Panc1 (cell line): ENCODE results near the gene POU2F2.

Experiments
- POLR2AphosphoS5 ChIP-seq: IDR thresholded peaks from 2 replicates; pipeline ENCODE4 v1.6.1; 2012; ENCODE audit warnings: mild to moderate bottlenecking, low read depth, low read length, moderate library complexity
- SIN3A ChIP-seq: IDR thresholded peaks from 2 replicates; pipeline ENCODE4 v1.6.1; 2012; ENCODE audit warnings: low read depth, mild to moderate bottlenecking, low read length, moderate library complexity, borderline replicate concordance; ENCODE audit not compliant: insufficient read depth
- TCF7L2 ChIP-seq: IDR thresholded peaks from 2 replicates; pipeline ENCODE4 v1.6.1; 2011; ENCODE audit warnings: mild to moderate bottlenecking, low read depth, low read length, inconsistent platforms
- TF ChIP-seq, protein P1 (sequence below): fragments of 450-650 bp; IDR thresholded peaks from 2 replicates; pipeline ENCODE4 v1.5.1; 2017; ENCODE audit warnings: mild to moderate bottlenecking
- TF ChIP-seq, protein P2 (sequence below), 2 experiments: IDR thresholded peaks; 2 replicates each; pipeline ENCODE4 v1.6.1; 2011 to 2012; ENCODE audit warnings: low read depth in 2 of 2, control low read depth in 1 of 2, low read length in 1 of 2, mild to moderate bottlenecking in 1 of 2, moderate library complexity in 1 of 2; ENCODE audit not compliant: insufficient read depth in 1 of 2

DNA sequence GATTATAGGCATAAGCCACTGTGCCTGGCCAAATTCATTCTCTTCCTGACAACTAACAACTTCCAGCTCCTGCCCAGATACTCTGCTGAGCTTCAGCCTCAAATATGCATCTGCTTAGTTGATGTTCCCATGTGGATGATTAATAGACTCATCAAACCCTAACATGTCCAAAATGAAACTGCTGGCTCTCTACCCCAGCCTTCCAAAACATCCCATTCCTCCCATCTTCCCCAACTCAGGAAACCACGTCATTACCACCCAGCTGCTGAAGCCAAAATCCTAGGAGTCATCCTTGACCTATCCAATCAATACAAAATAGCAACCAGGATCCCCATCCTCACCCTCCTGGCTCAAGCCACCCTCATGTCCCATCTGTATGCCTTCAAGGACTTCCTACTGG, 20.9 kb downstream of the POU2F2 start:
- TF ChIP-seq, protein P1, sequence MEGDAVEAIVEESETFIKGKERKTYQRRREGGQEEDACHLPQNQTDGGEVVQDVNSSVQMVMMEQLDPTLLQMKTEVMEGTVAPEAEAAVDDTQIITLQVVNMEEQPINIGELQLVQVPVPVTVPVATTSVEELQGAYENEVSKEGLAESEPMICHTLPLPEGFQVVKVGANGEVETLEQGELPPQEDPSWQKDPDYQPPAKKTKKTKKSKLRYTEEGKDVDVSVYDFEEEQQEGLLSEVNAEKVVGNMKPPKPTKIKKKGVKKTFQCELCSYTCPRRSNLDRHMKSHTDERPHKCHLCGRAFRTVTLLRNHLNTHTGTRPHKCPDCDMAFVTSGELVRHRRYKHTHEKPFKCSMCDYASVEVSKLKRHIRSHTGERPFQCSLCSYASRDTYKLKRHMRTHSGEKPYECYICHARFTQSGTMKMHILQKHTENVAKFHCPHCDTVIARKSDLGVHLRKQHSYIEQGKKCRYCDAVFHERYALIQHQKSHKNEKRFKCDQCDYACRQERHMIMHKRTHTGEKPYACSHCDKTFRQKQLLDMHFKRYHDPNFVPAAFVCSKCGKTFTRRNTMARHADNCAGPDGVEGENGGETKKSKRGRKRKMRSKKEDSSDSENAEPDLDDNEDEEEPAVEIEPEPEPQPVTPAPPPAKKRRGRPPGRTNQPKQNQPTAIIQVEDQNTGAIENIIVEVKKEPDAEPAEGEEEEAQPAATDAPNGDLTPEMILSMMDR, result no peak
- TF ChIP-seq POLR2AphosphoS5 (no peak), SIN3A (no peak), TCF7L2 (no peak)
- TF ChIP-seq, protein P2, sequence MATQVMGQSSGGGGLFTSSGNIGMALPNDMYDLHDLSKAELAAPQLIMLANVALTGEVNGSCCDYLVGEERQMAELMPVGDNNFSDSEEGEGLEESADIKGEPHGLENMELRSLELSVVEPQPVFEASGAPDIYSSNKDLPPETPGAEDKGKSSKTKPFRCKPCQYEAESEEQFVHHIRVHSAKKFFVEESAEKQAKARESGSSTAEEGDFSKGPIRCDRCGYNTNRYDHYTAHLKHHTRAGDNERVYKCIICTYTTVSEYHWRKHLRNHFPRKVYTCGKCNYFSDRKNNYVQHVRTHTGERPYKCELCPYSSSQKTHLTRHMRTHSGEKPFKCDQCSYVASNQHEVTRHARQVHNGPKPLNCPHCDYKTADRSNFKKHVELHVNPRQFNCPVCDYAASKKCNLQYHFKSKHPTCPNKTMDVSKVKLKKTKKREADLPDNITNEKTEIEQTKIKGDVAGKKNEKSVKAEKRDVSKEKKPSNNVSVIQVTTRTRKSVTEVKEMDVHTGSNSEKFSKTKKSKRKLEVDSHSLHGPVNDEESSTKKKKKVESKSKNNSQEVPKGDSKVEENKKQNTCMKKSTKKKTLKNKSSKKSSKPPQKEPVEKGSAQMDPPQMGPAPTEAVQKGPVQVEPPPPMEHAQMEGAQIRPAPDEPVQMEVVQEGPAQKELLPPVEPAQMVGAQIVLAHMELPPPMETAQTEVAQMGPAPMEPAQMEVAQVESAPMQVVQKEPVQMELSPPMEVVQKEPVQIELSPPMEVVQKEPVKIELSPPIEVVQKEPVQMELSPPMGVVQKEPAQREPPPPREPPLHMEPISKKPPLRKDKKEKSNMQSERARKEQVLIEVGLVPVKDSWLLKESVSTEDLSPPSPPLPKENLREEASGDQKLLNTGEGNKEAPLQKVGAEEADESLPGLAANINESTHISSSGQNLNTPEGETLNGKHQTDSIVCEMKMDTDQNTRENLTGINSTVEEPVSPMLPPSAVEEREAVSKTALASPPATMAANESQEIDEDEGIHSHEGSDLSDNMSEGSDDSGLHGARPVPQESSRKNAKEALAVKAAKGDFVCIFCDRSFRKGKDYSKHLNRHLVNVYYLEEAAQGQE (IDR thresholded peaks at IDR 0.05; ENCODE audit: insufficient read depth in 1 of 2, low read depth in 2 of 2, low read length in 1 of 2), result no peak
